Measurements from ENCODE around the gene INHBA.

GRCh38 chr7:41637049-41637448 lies 65.8 kb downstream of the INHBA start:
- TF ChIP-seq CTCF (IDR thresholded peaks at IDR 0.05) (no peak), POLR2A (IDR thresholded peaks at IDR 0.05) (no peak)

Data from tibial nerve (tissue), 3 donors.